Heart left ventricle (tissue), 13 donors: ENCODE measurements around the gene FGF23.

ENCODE experiments used
- CTCF ChIP-seq, 12 donors: fragments of 200-600 bp; sonication (generic) in 4 of 12; IDR thresholded peaks; one replicate each; pipeline versions ENCODE4 v1.5.0 to v1.8.0; 2018 to 2022; ENCODE audit warnings: antibody characterized with exemption in 12 of 12, mild to moderate bottlenecking in 5 of 12
- POLR2A ChIP-seq, 2 donors: fragments of 450-650 bp; IDR thresholded peaks; one replicate each; pipeline ENCODE4 v1.6.1; 2017; ENCODE audit warnings: antibody characterized with exemption in 2 of 2, mild to moderate bottlenecking in 2 of 2, moderate library complexity in 2 of 2
- donor health status: ischemic (EF 13 %, LVEDD 7.1; RV severe dilation, severe dysfunction).
- donor health status: DM: no; HTN: yes; CAD: no.
- donor health status: DM: no; HTN: no; CAD: no.
- donor health status: ischemic (EF 25% LVEDD 6.9; RV normal size, moderate dysfunction).
- donor health status: ischemic (EF 25% LVEDD 5.7; RV mildly dilated, moderate dysfunction).
- donor health status: ischemic (EF 35%, LVEDD 5.7; RV mildly dilated, moderate dysfunction).
- donor health status: nonischemic (EF 11% LVEDD 7.7; RV severe dilation, severe dysfunction).
- donor health status: DM: yes; HTN: yes; CAD: no.
- donor health status: PGD.
- donor health status: ischemic (EF 29% LVEDD 5.4; RV normal size, mild dysfunction).
- donor health status: nonischemic (EF 23%, LVEDD 6.1; RV moderate dilation, normal function).

GRCh38 chr12:4324366-4324765 lies 55.1 kb downstream of the FGF23 start:
- TF ChIP-seq CTCF (IDR thresholded peaks at IDR 0.05) (no peak), POLR2A (IDR thresholded peaks at IDR 0.05) (no peak)
